GM23338 (cell line): Measurements from ENCODE around the gene TTLL6. TPM values are rescaled to one million over a fixed set of nuclear protein-coding genes. Genes with fewer than 3 reads are reported as not detected.

ENCODE experiments used
- ATAC-seq: fragments of 200-7000 bp; cut with Tn5 transposase; 3 replicates; pipeline ENCODE4 v1.9.1; 2020
- DNase-seq: peaks from one replicate; pipeline ENCODE4 v3.0.0-alpha.2; 2015; ENCODE audit warnings: low spot score
- H2AFZ ChIP-seq: fragments of 200-600 bp; sonication (generic); 2 replicates; pipeline ENCODE4 v1.8.0; 2016; ENCODE audit warnings: antibody characterized with exemption, mild to moderate bottlenecking, moderate library complexity
- H3F3A ChIP-seq: fragments of 200-600 bp; sonication (generic); replicated peaks from 2 replicates; pipeline ENCODE4 v1.8.0; 2017; ENCODE audit warnings: antibody characterized with exemption, mixed run types, low read depth
- H3K27ac ChIP-seq: fragments of 200-600 bp; sonication (generic); 2 replicates; pipeline ENCODE4 v1.6.1; 2016; ENCODE audit warnings: low read depth
- H3K27me3 ChIP-seq: fragments of 200-600 bp; sonication (generic); 2 replicates; pipeline ENCODE4 v1.8.0; 2016; ENCODE audit warnings: mild to moderate bottlenecking, mixed run types, moderate library complexity; ENCODE audit not compliant: insufficient read depth
- H3K36me3 ChIP-seq: fragments of 200-600 bp; sonication (generic); 2 replicates; pipeline ENCODE4 v1.8.0; 2016; ENCODE audit warnings: mild to moderate bottlenecking; ENCODE audit not compliant: insufficient read depth
- H3K4me1 ChIP-seq: fragments of 200-600 bp; sonication (generic); 2 replicates; pipeline ENCODE4 v1.8.0; 2016; ENCODE audit warnings: mild to moderate bottlenecking, moderate library complexity; ENCODE audit not compliant: insufficient read depth
- H3K4me2 ChIP-seq: fragments of 200-600 bp; sonication (generic); 2 replicates; pipeline ENCODE4 v1.7.1; 2017; ENCODE audit warnings: mixed run types
- H3K4me3 ChIP-seq: fragments of 200-600 bp; sonication (generic); 2 replicates; pipeline ENCODE4 v1.6.1; 2016; ENCODE audit warnings: mixed run types
- H3K79me2 ChIP-seq: fragments of 200-600 bp; sonication (generic); replicated peaks from 2 replicates; pipeline ENCODE4 v1.8.0; 2017; ENCODE audit warnings: mild to moderate bottlenecking; ENCODE audit not compliant: insufficient read depth
- H3K9me2 ChIP-seq: fragments of 200-600 bp; sonication (generic); 2 replicates; pipeline ENCODE4 v1.8.0; 2017; ENCODE audit not compliant: insufficient read depth
- H4K20me1 ChIP-seq: fragments of 200-600 bp; sonication (generic); replicated peaks from 2 replicates; pipeline ENCODE4 v1.8.0; 2017; ENCODE audit warnings: mild to moderate bottlenecking; ENCODE audit not compliant: insufficient read depth
- H3K27ac Mint-ChIP-seq: 2 replicates; pipeline ENCODE4 v1.8.0; 2020; ENCODE audit warnings: inconsistent platforms, mild to moderate bottlenecking, moderate library complexity, mixed read lengths
- H3K27me3 Mint-ChIP-seq: 3 replicates; pipeline ENCODE4 v1.8.0; 2022; ENCODE audit warnings: low read depth, mild to moderate bottlenecking, moderate library complexity, mixed read lengths, inconsistent platforms; ENCODE audit not compliant: insufficient read depth, poor library complexity
- H3K36me3 Mint-ChIP-seq: 3 replicates; pipeline ENCODE4 v1.8.0; 2021; ENCODE audit warnings: low read depth, mild to moderate bottlenecking, inconsistent platforms, moderate library complexity, mixed read lengths
- H3K4me1 Mint-ChIP-seq: 3 replicates; pipeline ENCODE4 v1.8.0; 2020; ENCODE audit warnings: mild to moderate bottlenecking, inconsistent platforms, mixed read lengths
- H3K4me3 Mint-ChIP-seq: 3 replicates; pipeline ENCODE4 v1.8.0; 2021; ENCODE audit warnings: moderate library complexity, mild to moderate bottlenecking, inconsistent platforms, mixed read lengths
- H3K9me3 Mint-ChIP-seq: 3 replicates; pipeline ENCODE4 v1.8.0; 2020; ENCODE audit warnings: moderate library complexity, mild to moderate bottlenecking, inconsistent platforms, mixed read lengths
- CREB1 ChIP-seq: fragments of 250-450 bp; sonication (Bioruptor Pico); IDR thresholded peaks from 2 replicates; pipeline ENCODE4 v1.5.0; 2020; ENCODE audit warnings: low read depth, mild to moderate bottlenecking, moderate library complexity
- CTCF ChIP-seq, 2 experiments: fragments of 200-600 bp in 1 of 2; sonication (generic) in 1 of 2; conservative IDR thresholded peaks; 2 replicates each; pipeline versions ENCODE4 v1.5.1 to v1.6.1; 2016 to 2017; ENCODE audit warnings: antibody characterized with exemption in 2 of 2, low read depth in 2 of 2, mild to moderate bottlenecking in 2 of 2, moderate library complexity in 1 of 2
- ETS1 ChIP-seq: IDR thresholded peaks from 2 replicates; pipeline ENCODE4 v1.6.1; 2016; ENCODE audit warnings: antibody characterized with exemption
- EZH2 ChIP-seq: fragments of 200-600 bp; sonication (generic); IDR thresholded peaks from one replicate; pipeline ENCODE4 v1.8.0; 2017; ENCODE audit warnings: antibody characterized with exemption, mild to moderate bottlenecking, low read depth; ENCODE audit not compliant: unreplicated experiment
- EZH2phosphoT487 ChIP-seq: fragments of 200-600 bp; sonication (generic); IDR thresholded peaks from one replicate; pipeline ENCODE4 v1.8.1; 2018; ENCODE audit warnings: antibody characterized with exemption; ENCODE audit not compliant: unreplicated experiment
- JUNB ChIP-seq: IDR thresholded peaks from one replicate; pipeline ENCODE4 v1.6.1; 2016; ENCODE audit warnings: antibody characterized with exemption; ENCODE audit not compliant: unreplicated experiment
- NANOG ChIP-seq: IDR thresholded peaks from 2 replicates; pipeline ENCODE4 v1.6.1; 2016; ENCODE audit warnings: antibody characterized with exemption, borderline replicate concordance
- POLR2AphosphoS5 ChIP-seq: IDR thresholded peaks from 2 replicates; pipeline ENCODE4 v1.6.1; 2016; ENCODE audit warnings: antibody characterized with exemption, low read depth
- REST ChIP-seq: IDR thresholded peaks from one replicate; pipeline ENCODE4 v1.6.1; 2018; ENCODE audit warnings: antibody characterized with exemption; ENCODE audit not compliant: unreplicated experiment
- STAT1 ChIP-seq: IDR thresholded peaks from one replicate; pipeline ENCODE4 v1.6.1; 2016; ENCODE audit warnings: antibody characterized with exemption; ENCODE audit not compliant: unreplicated experiment
- ZNF114 ChIP-seq: fragments of 250-450 bp; sonication (Bioruptor Pico); IDR thresholded peaks from 2 replicates; pipeline ENCODE4 v1.5.0; 2020; ENCODE audit warnings: mild to moderate bottlenecking, moderate library complexity
- ZNF331 ChIP-seq: fragments of 250-450 bp; sonication (Bioruptor Pico); IDR thresholded peaks from 2 replicates; pipeline ENCODE4 v1.5.0; 2020; ENCODE audit warnings: low read depth, mild to moderate bottlenecking, moderate library complexity
- ZNF462 ChIP-seq: fragments of 250-450 bp; sonication (Bioruptor Pico); IDR thresholded peaks from 2 replicates; pipeline ENCODE4 v1.5.0; 2020; ENCODE audit warnings: mild to moderate bottlenecking, moderate library complexity
- polyA plus RNA-seq: library from polyadenylated mRNA; unstranded; fragments of >200 nt; fragmentation: Nextera tagmentation; extraction: Ambion mirVana; gene quantifications from 2 replicates; pipeline ENCODE4 v1.2.1, GENCODE V29; 2016
- total RNA-seq: library from RNA; depleted of rRNA; stranded (reverse); fragments of >200 nt; shearing (Covaris generic); gene quantifications from 2 replicates; pipeline ENCODE4 v1.2.3, GENCODE V29; 2014

Gene TTLL6
- total and polyA plus RNA-seq, 2 experiments from 2014 or later = 1.9 to 4.7 TPM

- H3K4me1 ChIP-seq = peaks cover 8% of the 10 kb centered on the region; the same call in 1 of the 2 replicates
- Mint-ChIP-seq H3K36me3 (no peaks in the 10 kb centered on the region), H3K9me3 (no peaks in the 10 kb centered on the region), H3K4me1 (peaks cover 3% of the 10 kb centered on the region), H3K27ac (no peak overlapping the region), H3K27me3 (peaks cover 60% of the 10 kb centered on the region), H3K4me3 (no peak overlapping the region)
- TF ChIP-seq STAT1 = no peak
- TF ChIP-seq NANOG = no peak
- no peak for TF ChIP-seq REST
- no peak for TF ChIP-seq EZH2
- TF ChIP-seq EZH2phosphoT487 = no peak
- no peak for TF ChIP-seq ZNF114 (CRISPR knock-in tag)
- no peak for TF ChIP-seq ZNF462 (CRISPR knock-in tag)
- no peak for TF ChIP-seq ETS1
- TF ChIP-seq JUNB = no peak
- TF ChIP-seq CREB1 (CRISPR knock-in tag) = no peak
- no peak for TF ChIP-seq CTCF (conservative IDR thresholded peaks at IDR 0.05; ENCODE audit: low read depth in 2 of 2)
- no peak for TF ChIP-seq POLR2AphosphoS5
- TF ChIP-seq ZNF331 = no peak
- no peaks in the 10 kb centered on the region for H3K36me3 ChIP-seq
- no peak overlapping the region for H2AFZ ChIP-seq
- no peak for DNase-seq
- peaks cover 12% of the 10 kb centered on the region; the same call in 1 of the 2 replicates for H3F3A ChIP-seq
- no peak overlapping the region for H3K4me2 ChIP-seq
- ATAC-seq = no peak
- no peak overlapping the region for H3K27ac ChIP-seq
- peaks cover 99% of the 10 kb centered on the region for H3K27me3 ChIP-seq
- H3K9me2 ChIP-seq = no peaks in the 10 kb centered on the region
- peaks cover 8% of the 10 kb centered on the region for H4K20me1 ChIP-seq
- H3K4me3 ChIP-seq = no peak overlapping the region
- H3K79me2 ChIP-seq = no peaks in the 10 kb centered on the region
Measured at GRCh38 chr17:48759288-48759687, 57.7 kb downstream of the TTLL6 start.
